ENCODE measurements around the gene EMP3. TPM values are rescaled to one million over a fixed set of nuclear protein-coding genes. Genes with fewer than 3 reads are reported as not detected.

The EMP3 gene
- total and polyA plus RNA-seq, 2 of the 13 experiments (the other 11 are each of a cell fraction or from before 2014, with no cell fraction given): 2.2 to 7.8 TPM

DNA sequence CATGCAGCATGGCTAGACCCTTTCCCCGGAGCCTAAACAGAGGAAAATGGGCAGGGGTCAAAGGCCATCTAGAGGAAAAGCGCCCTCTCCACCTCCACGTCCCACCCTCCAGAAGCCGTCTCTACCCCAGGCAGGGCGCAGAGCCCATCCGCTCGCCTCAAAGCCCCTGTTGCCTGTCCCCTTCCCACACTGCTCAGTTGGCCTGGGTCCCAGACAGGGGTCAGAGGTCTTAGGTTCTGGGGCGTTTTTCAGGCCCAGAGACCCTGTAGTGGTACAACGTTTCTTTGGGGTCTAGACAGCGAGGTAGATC, 38.1 kb downstream of the EMP3 start (continued):
- TF ChIP-seq, protein P1, sequence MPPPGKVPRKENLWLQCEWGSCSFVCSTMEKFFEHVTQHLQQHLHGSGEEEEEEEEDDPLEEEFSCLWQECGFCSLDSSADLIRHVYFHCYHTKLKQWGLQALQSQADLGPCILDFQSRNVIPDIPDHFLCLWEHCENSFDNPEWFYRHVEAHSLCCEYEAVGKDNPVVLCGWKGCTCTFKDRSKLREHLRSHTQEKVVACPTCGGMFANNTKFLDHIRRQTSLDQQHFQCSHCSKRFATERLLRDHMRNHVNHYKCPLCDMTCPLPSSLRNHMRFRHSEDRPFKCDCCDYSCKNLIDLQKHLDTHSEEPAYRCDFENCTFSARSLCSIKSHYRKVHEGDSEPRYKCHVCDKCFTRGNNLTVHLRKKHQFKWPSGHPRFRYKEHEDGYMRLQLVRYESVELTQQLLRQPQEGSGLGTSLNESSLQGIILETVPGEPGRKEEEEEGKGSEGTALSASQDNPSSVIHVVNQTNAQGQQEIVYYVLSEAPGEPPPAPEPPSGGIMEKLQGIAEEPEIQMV (CRISPR knock-in tag; IDR thresholded peaks at IDR 0.05; ENCODE audit: low read depth): no peak
- TF ChIP-seq, protein P2, sequence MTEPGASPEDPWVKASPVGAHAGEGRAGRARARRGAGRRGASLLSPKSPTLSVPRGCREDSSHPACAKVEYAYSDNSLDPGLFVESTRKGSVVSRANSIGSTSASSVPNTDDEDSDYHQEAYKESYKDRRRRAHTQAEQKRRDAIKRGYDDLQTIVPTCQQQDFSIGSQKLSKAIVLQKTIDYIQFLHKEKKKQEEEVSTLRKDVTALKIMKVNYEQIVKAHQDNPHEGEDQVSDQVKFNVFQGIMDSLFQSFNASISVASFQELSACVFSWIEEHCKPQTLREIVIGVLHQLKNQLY (CRISPR knock-in tag; IDR thresholded peaks at IDR 0.05): no peak
- TF ChIP-seq, protein P3, sequence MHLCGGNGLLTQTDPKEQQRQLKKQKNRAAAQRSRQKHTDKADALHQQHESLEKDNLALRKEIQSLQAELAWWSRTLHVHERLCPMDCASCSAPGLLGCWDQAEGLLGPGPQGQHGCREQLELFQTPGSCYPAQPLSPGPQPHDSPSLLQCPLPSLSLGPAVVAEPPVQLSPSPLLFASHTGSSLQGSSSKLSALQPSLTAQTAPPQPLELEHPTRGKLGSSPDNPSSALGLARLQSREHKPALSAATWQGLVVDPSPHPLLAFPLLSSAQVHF (CRISPR knock-in tag; IDR thresholded peaks at IDR 0.05): no peak
- TF ChIP-seq MAFG (CRISPR knock-in tag; IDR thresholded peaks at IDR 0.05): no peak
- TF ChIP-seq SP2 (CRISPR knock-in tag; IDR thresholded peaks at IDR 0.05): no peak; the same call in 1 of the 2 replicates
- peak; percentile 12; the same call in 1 of the 2 replicates for TF ChIP-seq RAD21 (CRISPR knock-in tag; IDR thresholded peaks at IDR 0.05)
- no peak for TF ChIP-seq ZNF782 (CRISPR knock-in tag; IDR thresholded peaks at IDR 0.05; ENCODE audit: borderline replicate concordance)
- no peak for TF ChIP-seq ZNF780A (CRISPR knock-in tag; IDR thresholded peaks at IDR 0.05)
- TF ChIP-seq FOXK2 (IDR thresholded peaks at IDR 0.05): no peak
- no peak for TF ChIP-seq ZNF468 (CRISPR knock-in tag; IDR thresholded peaks at IDR 0.05)
- TF ChIP-seq NFATC3 (CRISPR knock-in tag; IDR thresholded peaks at IDR 0.05): no peak
- TF ChIP-seq ZFP90 (CRISPR knock-in tag; IDR thresholded peaks at IDR 0.05; ENCODE audit: borderline replicate concordance): no peak
- no peak for TF ChIP-seq RARG (CRISPR knock-in tag; IDR thresholded peaks at IDR 0.05; ENCODE audit: low read depth)
- TF ChIP-seq ATM (IDR thresholded peaks at IDR 0.05; ENCODE audit: borderline replicate concordance): no peak
- TF ChIP-seq ISX (CRISPR knock-in tag; conservative IDR thresholded peaks at IDR 0.05): no peak
- TF ChIP-seq, protein P4, sequence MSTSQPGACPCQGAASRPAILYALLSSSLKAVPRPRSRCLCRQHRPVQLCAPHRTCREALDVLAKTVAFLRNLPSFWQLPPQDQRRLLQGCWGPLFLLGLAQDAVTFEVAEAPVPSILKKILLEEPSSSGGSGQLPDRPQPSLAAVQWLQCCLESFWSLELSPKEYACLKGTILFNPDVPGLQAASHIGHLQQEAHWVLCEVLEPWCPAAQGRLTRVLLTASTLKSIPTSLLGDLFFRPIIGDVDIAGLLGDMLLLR (CRISPR knock-in tag; IDR thresholded peaks at IDR 0.05): no peak
- TF ChIP-seq, protein P5, sequence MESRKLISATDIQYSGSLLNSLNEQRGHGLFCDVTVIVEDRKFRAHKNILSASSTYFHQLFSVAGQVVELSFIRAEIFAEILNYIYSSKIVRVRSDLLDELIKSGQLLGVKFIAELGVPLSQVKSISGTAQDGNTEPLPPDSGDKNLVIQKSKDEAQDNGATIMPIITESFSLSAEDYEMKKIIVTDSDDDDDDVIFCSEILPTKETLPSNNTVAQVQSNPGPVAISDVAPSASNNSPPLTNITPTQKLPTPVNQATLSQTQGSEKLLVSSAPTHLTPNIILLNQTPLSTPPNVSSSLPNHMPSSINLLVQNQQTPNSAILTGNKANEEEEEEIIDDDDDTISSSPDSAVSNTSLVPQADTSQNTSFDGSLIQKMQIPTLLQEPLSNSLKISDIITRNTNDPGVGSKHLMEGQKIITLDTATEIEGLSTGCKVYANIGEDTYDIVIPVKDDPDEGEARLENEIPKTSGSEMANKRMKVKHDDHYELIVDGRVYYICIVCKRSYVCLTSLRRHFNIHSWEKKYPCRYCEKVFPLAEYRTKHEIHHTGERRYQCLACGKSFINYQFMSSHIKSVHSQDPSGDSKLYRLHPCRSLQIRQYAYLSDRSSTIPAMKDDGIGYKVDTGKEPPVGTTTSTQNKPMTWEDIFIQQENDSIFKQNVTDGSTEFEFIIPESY (CRISPR knock-in tag; IDR thresholded peaks at IDR 0.05): 0 out of 2 replicates have a peak, but pooled peaks have one; percentile 12
- TF ChIP-seq RFX1 (IDR thresholded peaks at IDR 0.05): no peak
- TF ChIP-seq MIER3 (CRISPR knock-in tag; IDR thresholded peaks at IDR 0.05; ENCODE audit: borderline replicate concordance): no peak
- 0 out of 2 replicates have a peak, but pooled peaks have one; percentile 35 for TF ChIP-seq CHD4 (IDR thresholded peaks at IDR 0.05; ENCODE audit: borderline replicate concordance, low read length)
- 0 out of 2 replicates have a peak, but pooled peaks have one; percentile 14 for TF ChIP-seq ZFP41 (CRISPR knock-in tag; IDR thresholded peaks at IDR 0.05; ENCODE audit: borderline replicate concordance)
- no peak for TF ChIP-seq ZNF850 (CRISPR knock-in tag; conservative IDR thresholded peaks at IDR 0.05)
- TF ChIP-seq, protein P6, sequence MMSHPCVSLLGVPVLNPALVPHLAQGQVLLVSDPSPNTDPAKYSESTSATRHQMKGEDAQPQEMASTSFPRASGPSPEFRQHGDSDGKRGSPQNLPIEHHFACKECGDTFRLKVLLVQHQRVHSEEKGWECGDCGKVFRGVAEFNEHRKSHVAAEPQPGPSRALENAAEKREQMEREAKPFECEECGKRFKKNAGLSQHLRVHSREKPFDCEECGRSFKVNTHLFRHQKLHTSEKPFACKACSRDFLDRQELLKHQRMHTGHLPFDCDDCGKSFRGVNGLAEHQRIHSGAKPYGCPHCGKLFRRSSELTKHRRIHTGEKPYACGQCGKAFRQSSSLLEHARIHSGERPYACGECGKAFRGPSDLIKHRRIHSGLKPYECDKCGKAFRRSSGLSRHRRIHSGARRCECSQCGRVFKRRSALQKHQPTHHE (CRISPR knock-in tag; IDR thresholded peaks at IDR 0.05; ENCODE audit: borderline replicate concordance): no peak
- no peak for TF ChIP-seq MBNL3 (CRISPR knock-in tag; conservative IDR thresholded peaks at IDR 0.05)
- TF ChIP-seq, protein P7, sequence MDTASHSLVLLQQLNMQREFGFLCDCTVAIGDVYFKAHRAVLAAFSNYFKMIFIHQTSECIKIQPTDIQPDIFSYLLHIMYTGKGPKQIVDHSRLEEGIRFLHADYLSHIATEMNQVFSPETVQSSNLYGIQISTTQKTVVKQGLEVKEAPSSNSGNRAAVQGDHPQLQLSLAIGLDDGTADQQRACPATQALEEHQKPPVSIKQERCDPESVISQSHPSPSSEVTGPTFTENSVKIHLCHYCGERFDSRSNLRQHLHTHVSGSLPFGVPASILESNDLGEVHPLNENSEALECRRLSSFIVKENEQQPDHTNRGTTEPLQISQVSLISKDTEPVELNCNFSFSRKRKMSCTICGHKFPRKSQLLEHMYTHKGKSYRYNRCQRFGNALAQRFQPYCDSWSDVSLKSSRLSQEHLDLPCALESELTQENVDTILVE (CRISPR knock-in tag; IDR thresholded peaks at IDR 0.05): no peak
